ENCODE results near the gene MLN. TPM values are rescaled to one million over a fixed set of nuclear protein-coding genes. Genes with fewer than 3 reads are reported as not detected.
A peak's percentile ranks its signal among the peaks of the same experiment; 100 is the strongest.

Gene MLN
- total RNA-seq, 1 donor from 2014 or later, result not detected

- ATAC-seq, result no peak
- no peak for DNase-seq
- intact Hi-C loops (cut with micrococcal nuclease), result loop anchor here (10.0 kb wide), 2 partner anchors 246 to 376 kb away; no protein-coding TSS in a partner anchor
Measured at GRCh38 chr6:33779290-33779689, 24.5 kb downstream of the MLN start.

GRCh38 chr6:33778444-33779121 is 25.2 kb downstream of the MLN start:
- ATAC-seq (no peak), DNase-seq (no peak)
- intact Hi-C loops (cut with micrococcal nuclease), result loop anchor here (10.0 kb wide), 2 partner anchors 246 to 376 kb away; no protein-coding TSS in a partner anchor

- DNase-seq (no peak), ATAC-seq (no peak)
- intact Hi-C loops (cut with micrococcal nuclease), result loop anchor here (10.0 kb wide), 2 partner anchors 247 to 377 kb away; no protein-coding TSS in a partner anchor
Measured at GRCh38 chr6:33777398-33778388, 26.1 kb downstream of the MLN start.

GRCh38 chr6:33776764-33777163 is 27.0 kb downstream of the MLN start:
- intact Hi-C loops (cut with micrococcal nuclease), result loop anchor here (10.0 kb wide), 2 partner anchors 248 to 378 kb away; no protein-coding TSS in a partner anchor
- DNase-seq (no peak), ATAC-seq (no peak)

GRCh38 chr6:33776186-33776585 is 27.6 kb downstream of the MLN start:
- no peak for ATAC-seq
- no peak for DNase-seq
- intact Hi-C loops (cut with micrococcal nuclease), result loop anchor here (10.0 kb wide), 2 partner anchors 249 to 379 kb away; no protein-coding TSS in a partner anchor

- intact Hi-C loops (cut with micrococcal nuclease), result loop anchor here (10.0 kb wide), 2 partner anchors 250 to 380 kb away; no protein-coding TSS in a partner anchor
- ATAC-seq (no peak), DNase-seq (no peak)
Measured at GRCh38 chr6:33774774-33775173, 29.0 kb downstream of the MLN start.

- intact Hi-C loops (cut with micrococcal nuclease), result loop anchor here (10.0 kb wide), 2 partner anchors 252 to 382 kb away; no protein-coding TSS in a partner anchor
- no peak for DNase-seq
- ATAC-seq, result no peak
Measured at GRCh38 chr6:33772902-33773472, 30.8 kb downstream of the MLN start.

- ATAC-seq (no peak), DNase-seq (no peak)
- intact Hi-C loops (cut with micrococcal nuclease), result loop anchor here (10.0 kb wide), 2 partner anchors 253 to 383 kb away; no protein-coding TSS in a partner anchor
Measured at GRCh38 chr6:33772082-33772830, 31.5 kb downstream of the MLN start.

GRCh38 chr6:33771146-33772081 is 32.4 kb downstream of the MLN start:
- ATAC-seq (peak; percentile 87), DNase-seq (peak; percentile 86)
- intact Hi-C loops (cut with micrococcal nuclease), result loop anchor here (10.0 kb wide), 2 partner anchors 253 to 383 kb away; no protein-coding TSS in a partner anchor

- ATAC-seq (peak; percentile 2), DNase-seq (no peak)
- intact Hi-C loops (cut with micrococcal nuclease), result loop anchor here (10.0 kb wide), 2 partner anchors 254 to 384 kb away; no protein-coding TSS in a partner anchor
Measured at GRCh38 chr6:33770833-33771145, 33.0 kb downstream of the MLN start.

- intact Hi-C loops (cut with micrococcal nuclease), result loop anchor here (10.0 kb wide), 2 partner anchors 255 to 385 kb away; no protein-coding TSS in a partner anchor
- no peak for ATAC-seq
- no peak for DNase-seq
Measured at GRCh38 chr6:33770124-33770832, 33.5 kb downstream of the MLN start.

- intact Hi-C loops (cut with micrococcal nuclease), result no loop called here
- no peak for ATAC-seq
- DNase-seq, result no peak
Measured at GRCh38 chr6:33769248-33769821, 34.5 kb downstream of the MLN start.

- DNase-seq (peak; percentile 86), ATAC-seq (peak; percentile 62)
- intact Hi-C loops (cut with micrococcal nuclease), result no loop called here
Measured at GRCh38 chr6:33768644-33769120, 35.1 kb downstream of the MLN start.

- DNase-seq (no peak), ATAC-seq (no peak)
- intact Hi-C loops (cut with micrococcal nuclease), result no loop called here
Measured at GRCh38 chr6:33766921-33767907, 36.6 kb downstream of the MLN start.

- intact Hi-C loops (cut with micrococcal nuclease), result no loop called here
- no peak for DNase-seq
- ATAC-seq, result no peak
Measured at GRCh38 chr6:33765368-33765767, 38.4 kb downstream of the MLN start.
